WI38 (cell line): ENCODE results near the gene IRGQ.
"Not testable (repeated sequence)": the region's sequence is repeated elsewhere in the genome, so short reads cannot be mapped to it uniquely, and the experiment has no call there.

Source experiments
- H3K4me3 ChIP-seq: 2 replicates; pipeline ENCODE4 v1.5.1; 2011; ENCODE audit warnings: low read depth, mild to moderate bottlenecking, control low read depth, low read length
- CTCF ChIP-seq: IDR thresholded peaks from 2 replicates; pipeline ENCODE4 v1.5.1; 2012; ENCODE audit warnings: low read depth, mild to moderate bottlenecking, control low read depth, low read length

Gene IRGQ

GRCh38 chr19:43552198-43552450 lies 43.8 kb downstream of the IRGQ start:
- no peak for TF ChIP-seq CTCF

GRCh38 chr19:43551399-43552197 lies 44.3 kb downstream of the IRGQ start:
- TF ChIP-seq CTCF, result no peak
- H3K4me3 ChIP-seq, result no peak overlapping the region

More at GRCh38 chr19:43552198-43552450, 43.8 kb downstream of the IRGQ start:
- no peak overlapping the region for H3K4me3 ChIP-seq

- no peak overlapping the region for H3K4me3 ChIP-seq
- TF ChIP-seq CTCF, result no peak
Measured at GRCh38 chr19:43548706-43549105, 47.2 kb downstream of the IRGQ start.

GRCh38 chr19:43547926-43548325 lies 48.0 kb downstream of the IRGQ start:
- H3K4me3 ChIP-seq, result not testable (repeated sequence)

GRCh38 chr19:43546581-43546980 lies 49.4 kb downstream of the IRGQ start:
- H3K4me3 ChIP-seq, result no peak overlapping the region
- TF ChIP-seq CTCF, result no peak

- TF ChIP-seq CTCF, result no peak
- no peak overlapping the region for H3K4me3 ChIP-seq
Measured at GRCh38 chr19:43545981-43546380, 50.0 kb downstream of the IRGQ start.

- no peak for TF ChIP-seq CTCF
- no peak overlapping the region for H3K4me3 ChIP-seq
Measured at GRCh38 chr19:43545276-43545675, 50.7 kb downstream of the IRGQ start.

- no peak for TF ChIP-seq CTCF
- no peak overlapping the region for H3K4me3 ChIP-seq
Measured at GRCh38 chr19:43544077-43544476, 51.9 kb downstream of the IRGQ start.
